Measurements from ENCODE around the gene KCNH8. TPM values are rescaled to one million over a fixed set of nuclear protein-coding genes. Genes with fewer than 3 reads are reported as not detected.

KCNH8 gene
- polyA plus RNA-seq, 3 donors = 0.03 TPM; not detected in 2

- Mint-ChIP-seq H3K9me3 (peaks cover 9 to 25% (median 13%) of the 10 kb centered on the region in 7 donors), H3K36me3 (no peaks in the 10 kb centered on the region), H3K4me3 (no peak overlapping the region), H3K4me1 (peaks cover 8% of the 10 kb centered on the region), H3K27me3 (ENCODE audit: low read depth in 3 of 3) (peaks cover 0 to 2% (median 0%) of the 10 kb centered on the region in 3 donors), H3K27ac (peak overlapping the region in 1 of 7 donors; percentile 52)
- Histone ChIP-seq H3K4me3 (replicated peaks in 1 of 3; ENCODE audit: low read depth in 2 of 3, low read length in 3 of 3) (no peak overlapping the region), H2AFZ (ENCODE audit: insufficient read depth, low read depth, low read length, poor library complexity, severe bottlenecking) (no peak overlapping the region), H3K79me2 (ENCODE audit: insufficient read depth, low read length) (no peaks in the 10 kb centered on the region), H3K27me3 (ENCODE audit: control insufficient read depth in 2 of 2, insufficient read depth in 2 of 2, low read length in 2 of 2) (no peaks in the 10 kb centered on the region), H3K27ac (ENCODE audit: low read depth in 1 of 2, low read length in 2 of 2) (no peak overlapping the region), H3K36me3 (replicated peaks in 1 of 2; ENCODE audit: control insufficient read depth in 1 of 2, insufficient read depth in 2 of 2, low read length in 2 of 2) (no peaks in the 10 kb centered on the region), H3K4me2 (replicated peaks; ENCODE audit: extremely low read depth, low read length, poor library complexity, severe bottlenecking) (no peak overlapping the region), H3K4me1 (ENCODE audit: control insufficient read depth in 1 of 2, insufficient read depth in 2 of 2, low read length in 2 of 2) (no peaks in the 10 kb centered on the region), H3K9me3 (replicated peaks in 1 of 2; ENCODE audit: control insufficient read depth in 1 of 2, insufficient read depth in 1 of 2, low read length in 2 of 2) (peaks cover 12 to 25% of the 10 kb centered on the region in 2 donors), H3K9ac (ENCODE audit: insufficient read depth, low read length, poor library complexity, severe bottlenecking) (no peak overlapping the region), H4K20me1 (ENCODE audit: insufficient read depth, low read length) (no peaks in the 10 kb centered on the region)
- no CpG with 5 or more reads among the region's 4 CpGs for WGBS (ENCODE audit: insufficient coverage)
- no peak for DNase-seq
- intact Hi-C loops (cut with micrococcal nuclease) = no loop called here
- TF ChIP-seq CTCF (IDR thresholded peaks at IDR 0.05) = no peak
Observed at GRCh38 chr3:19105826-19106225, 42.5 kb upstream of the KCNH8 start.

GRCh38 chr3:19106307-19106706 is 42.0 kb upstream of the KCNH8 start:
- intact Hi-C loops (cut with micrococcal nuclease) = no loop called here
- Histone ChIP-seq H3K4me2 (replicated peaks; ENCODE audit: extremely low read depth, low read length, poor library complexity, severe bottlenecking) (no peak overlapping the region), H3K27me3 (ENCODE audit: control insufficient read depth in 2 of 2, insufficient read depth in 2 of 2, low read length in 2 of 2) (no peaks in the 10 kb centered on the region), H3K27ac (ENCODE audit: low read depth in 1 of 2, low read length in 2 of 2) (no peak overlapping the region), H3K36me3 (replicated peaks in 1 of 2; ENCODE audit: control insufficient read depth in 1 of 2, insufficient read depth in 2 of 2, low read length in 2 of 2) (no peaks in the 10 kb centered on the region), H3K4me1 (ENCODE audit: control insufficient read depth in 1 of 2, insufficient read depth in 2 of 2, low read length in 2 of 2) (no peaks in the 10 kb centered on the region), H4K20me1 (ENCODE audit: insufficient read depth, low read length) (no peaks in the 10 kb centered on the region), H3K9me3 (replicated peaks in 1 of 2; ENCODE audit: control insufficient read depth in 1 of 2, insufficient read depth in 1 of 2, low read length in 2 of 2) (peaks cover 12 to 25% of the 10 kb centered on the region in 2 donors), H3K4me3 (replicated peaks in 1 of 3; ENCODE audit: low read depth in 2 of 3, low read length in 3 of 3) (no peak overlapping the region), H2AFZ (ENCODE audit: insufficient read depth, low read depth, low read length, poor library complexity, severe bottlenecking) (no peak overlapping the region), H3K9ac (ENCODE audit: insufficient read depth, low read length, poor library complexity, severe bottlenecking) (no peak overlapping the region), H3K79me2 (ENCODE audit: insufficient read depth, low read length) (no peaks in the 10 kb centered on the region)
- no peak for DNase-seq
- Mint-ChIP-seq H3K4me3 (no peak overlapping the region), H3K36me3 (no peaks in the 10 kb centered on the region), H3K9me3 (peaks cover 9 to 25% (median 13%) of the 10 kb centered on the region in 7 donors), H3K4me1 (peaks cover 8% of the 10 kb centered on the region), H3K27ac (peak overlapping the region in 1 of 7 donors; percentile 52), H3K27me3 (ENCODE audit: low read depth in 3 of 3) (peaks cover 0 to 2% (median 0%) of the 10 kb centered on the region in 3 donors)
- TF ChIP-seq CTCF (IDR thresholded peaks at IDR 0.05) = no peak
- WGBS (ENCODE audit: insufficient coverage) = 94% methylated on average over 1 of the region's 1 CpG
